Femur (tissue), 1 donor: ENCODE data around the gene TRIM32.

Experiments used
- DNase-seq: peaks from one replicate; pipeline ENCODE4 v3.0.0-alpha.2; 2017

The TRIM32 gene

GRCh38 chr9:116687074-116687753 is at the start of gene TRIM32:
TSS of gene TRIM32 (plus strand) at chr9:116687305. CDS start at chr9:116697743, 10,438 bp downstream.
- peak; percentile 96 for DNase-seq

GRCh38 chr9:116639251-116639741 is 47.8 kb upstream of the TRIM32 start:
- DNase-seq: no peak

GRCh38 chr9:116641292-116642059 is 45.6 kb upstream of the TRIM32 start:
- no peak for DNase-seq

DNA sequence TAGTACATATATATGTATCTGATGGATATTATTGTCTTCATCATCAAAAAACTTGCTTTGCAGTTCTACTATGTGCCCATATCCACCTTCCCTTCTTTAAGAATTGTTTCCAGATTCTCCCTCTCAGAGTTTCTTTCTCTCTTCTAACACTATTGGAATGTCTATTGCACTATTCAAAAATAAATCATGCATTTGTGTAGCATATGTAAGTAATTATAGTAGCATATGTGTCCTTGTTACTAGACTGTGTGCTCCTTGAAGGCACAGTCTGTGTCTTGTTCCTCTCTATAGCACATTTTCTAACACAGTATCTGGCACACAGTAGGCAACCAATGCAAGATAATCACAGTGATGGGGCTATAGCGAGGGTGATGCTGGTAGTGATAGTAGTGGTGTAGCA is 43.4 kb upstream of the TRIM32 start:
- no peak for DNase-seq

DNA sequence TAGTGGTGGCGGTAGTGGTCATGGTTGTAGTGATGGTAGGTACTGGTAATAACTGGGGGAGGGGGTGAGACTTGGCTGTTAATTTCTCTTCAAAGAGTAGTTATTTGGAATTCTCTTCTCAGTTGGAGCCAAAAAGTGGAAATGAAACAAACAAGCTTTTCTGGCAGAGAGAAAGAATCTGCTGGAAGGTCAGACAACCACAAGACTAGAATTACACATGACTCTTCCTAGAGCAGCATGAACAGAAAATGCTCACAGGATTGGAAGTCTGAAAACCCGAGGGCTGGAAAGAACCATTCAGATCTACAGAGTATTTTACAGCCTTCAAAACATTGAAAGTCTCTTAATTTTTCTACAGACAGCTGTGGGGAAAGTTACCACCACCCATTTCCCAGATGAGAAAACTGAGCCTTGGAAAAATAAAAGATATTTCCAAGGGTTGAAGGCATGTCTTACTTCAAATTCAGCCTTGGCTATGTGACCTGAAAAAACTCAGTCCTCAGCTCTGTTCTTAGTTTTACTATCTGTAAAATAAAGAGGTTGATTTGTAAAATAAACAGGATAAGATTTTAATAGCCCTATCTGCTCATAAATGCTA is 42.9 kb upstream of the TRIM32 start:
- no peak for DNase-seq

- no peak for DNase-seq
Measured at GRCh38 chr9:116646661-116647514, 40.2 kb upstream of the TRIM32 start.

- DNase-seq: no peak
Measured at GRCh38 chr9:116647515-116647809, 39.6 kb upstream of the TRIM32 start.

DNA sequence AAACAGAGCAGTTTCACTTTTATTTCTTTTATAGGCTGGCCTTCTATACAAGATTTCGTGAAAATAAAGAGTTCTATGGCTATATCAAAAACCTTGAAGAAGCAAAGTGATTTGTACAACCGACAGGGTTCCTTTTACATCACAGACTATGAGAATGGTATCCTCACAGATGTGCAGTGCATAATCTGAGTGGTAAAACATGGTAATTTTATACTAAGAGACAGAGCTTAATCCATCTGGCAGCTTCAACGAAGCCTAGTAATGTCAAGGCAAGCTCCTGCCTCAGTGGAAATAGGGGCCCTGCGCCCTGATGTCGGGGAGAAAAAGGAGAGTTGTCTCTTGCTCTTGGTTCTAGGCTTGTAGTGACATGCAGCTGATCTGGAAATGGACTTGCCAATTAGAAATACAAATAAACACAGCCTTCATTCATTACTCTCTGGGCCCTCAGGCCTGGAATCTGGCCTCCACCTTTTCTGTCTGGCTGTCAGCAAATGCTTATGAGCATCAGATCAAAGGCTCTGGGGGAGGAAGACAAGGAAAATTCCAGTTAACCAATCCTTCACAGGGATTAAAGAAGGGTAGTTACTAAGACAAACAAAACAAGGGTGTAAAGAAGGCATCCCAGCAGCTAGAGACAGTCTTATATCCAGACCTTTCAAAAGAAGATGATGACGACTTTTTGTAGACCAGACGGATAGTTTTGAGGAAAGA is 33.6 kb upstream of the TRIM32 start:
- DNase-seq: no peak

DNA sequence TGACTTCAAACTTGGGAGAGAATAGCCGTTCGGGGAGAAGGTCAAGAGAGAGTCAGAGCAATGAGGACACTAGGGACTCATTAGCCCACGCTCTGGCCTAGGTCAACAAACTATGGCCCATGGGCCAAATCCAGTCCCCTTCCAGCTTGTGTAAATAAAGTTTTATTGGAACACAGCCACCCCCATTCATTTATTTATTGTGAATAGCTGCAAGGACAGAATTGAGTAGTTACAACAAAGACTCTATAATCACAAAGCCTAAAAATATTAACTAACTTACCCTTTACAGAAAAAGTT is 33.1 kb upstream of the TRIM32 start:
- no peak for DNase-seq

DNA sequence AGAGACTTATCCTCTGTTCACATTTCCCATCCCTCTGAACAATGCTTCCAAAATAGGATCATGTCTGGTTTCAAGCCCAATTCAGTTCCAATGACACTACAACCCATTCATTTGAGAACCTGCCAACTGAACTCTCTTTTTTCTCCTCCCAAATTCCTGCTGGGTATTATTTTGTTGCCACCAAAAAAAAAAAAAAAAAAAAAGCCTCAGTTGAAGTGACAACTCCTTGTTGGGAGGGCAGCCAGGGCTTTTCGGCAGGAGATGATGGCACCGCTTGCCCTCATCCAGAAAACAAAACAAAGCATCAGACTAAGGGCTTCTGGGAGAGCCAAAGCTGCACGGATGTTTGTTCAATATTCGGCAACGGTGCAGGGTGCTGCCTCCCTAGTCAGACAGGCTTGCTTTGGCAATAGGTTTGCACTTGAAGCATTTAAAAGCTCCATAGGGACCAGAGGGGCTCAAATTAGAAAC is 30.6 kb upstream of the TRIM32 start:
- no peak for DNase-seq

GRCh38 chr9:116656977-116657376 is 30.1 kb upstream of the TRIM32 start:
- DNase-seq: no peak

DNA sequence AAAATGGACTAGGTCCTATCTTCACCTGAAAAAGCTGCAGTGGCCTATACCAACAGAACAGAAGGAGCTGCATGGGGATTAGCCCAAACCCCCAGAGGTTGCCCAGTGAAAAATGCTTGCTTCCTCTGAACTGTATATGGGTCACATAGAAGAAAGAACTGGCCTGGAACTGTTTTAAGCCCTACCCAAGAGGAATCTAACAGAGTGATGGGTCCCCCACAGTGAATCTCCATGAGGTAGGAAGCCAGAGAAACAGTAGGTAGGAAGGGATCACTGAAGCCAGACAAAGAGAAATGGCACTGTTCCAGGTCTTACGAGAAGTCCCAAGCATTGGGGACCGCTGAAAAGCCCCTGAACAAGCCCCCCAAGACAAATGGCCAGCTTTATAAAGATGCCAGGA is 28.8 kb upstream of the TRIM32 start:
- no peak for DNase-seq

DNA sequence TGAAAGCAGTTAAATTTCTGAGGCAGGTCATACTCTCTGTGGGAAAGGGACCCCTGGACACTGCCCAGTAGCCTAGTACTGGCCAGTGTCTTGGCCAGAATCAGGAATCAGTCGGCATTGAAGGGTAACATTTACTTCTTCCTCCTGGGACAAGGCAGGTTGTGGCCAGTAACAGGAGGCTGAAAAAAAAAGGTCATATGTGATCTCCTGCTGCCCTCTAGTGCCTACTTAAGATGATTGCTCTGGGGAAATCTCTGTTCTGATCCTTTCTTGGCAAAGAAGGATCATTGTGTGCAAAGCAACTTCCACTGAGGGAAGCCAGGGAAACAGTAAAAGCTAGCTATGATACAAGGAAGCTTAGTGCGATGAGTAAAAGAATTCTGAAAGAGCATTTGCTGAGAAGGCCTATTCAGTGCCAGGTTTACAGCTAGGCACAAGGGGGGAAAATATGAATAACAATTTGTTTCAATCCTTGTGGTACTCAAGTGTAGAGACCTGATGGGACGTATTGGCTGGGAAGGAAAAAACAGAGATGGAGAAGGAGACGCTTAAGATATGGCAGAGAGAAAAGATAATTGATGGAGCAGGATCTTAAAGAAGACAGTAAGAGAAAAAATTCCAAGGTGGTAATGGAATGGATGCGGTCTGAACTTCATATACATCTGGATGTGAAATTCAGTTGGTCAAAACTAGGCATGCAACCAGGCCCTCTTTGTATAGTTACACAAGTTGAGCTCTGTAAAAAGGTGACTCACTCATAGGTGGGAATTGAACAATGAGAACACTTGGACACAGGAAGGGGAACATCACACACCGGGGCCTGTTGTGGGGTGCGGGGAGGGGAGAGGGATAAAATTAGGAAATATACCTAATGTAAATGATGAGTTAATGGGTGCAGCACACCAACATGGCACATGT is 25.8 kb upstream of the TRIM32 start:
- peak; percentile 24 for DNase-seq

DNA sequence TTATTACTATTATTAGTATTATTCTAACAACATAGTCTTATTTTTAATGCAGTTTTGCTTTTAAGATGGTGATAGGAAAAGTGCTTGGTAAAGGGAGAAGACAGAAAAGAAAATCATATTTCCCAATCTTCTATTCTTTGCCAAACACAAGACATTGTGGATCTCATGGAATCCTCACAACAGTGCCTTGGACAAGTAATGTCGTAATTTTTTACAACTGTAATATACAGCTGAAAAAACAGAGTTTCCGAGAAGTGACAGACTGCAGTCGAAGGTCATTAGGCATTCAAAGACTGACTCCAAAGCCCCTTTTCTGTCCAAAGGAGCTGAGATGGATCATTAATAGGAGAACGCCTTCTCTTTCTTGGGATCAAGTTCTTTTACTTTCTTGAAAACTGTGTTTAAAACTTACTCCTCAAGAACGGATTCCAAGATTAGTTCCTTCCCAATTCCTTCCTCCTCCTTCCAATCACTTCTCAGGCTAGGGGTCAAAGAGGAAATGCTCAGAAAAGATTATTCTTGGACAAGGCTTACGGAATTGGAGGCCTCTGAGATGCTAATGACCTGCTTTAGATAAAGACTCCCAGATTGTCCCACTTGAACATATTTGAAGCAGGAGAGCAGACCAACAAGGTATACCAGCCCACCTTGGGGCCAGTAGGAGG is 24.3 kb upstream of the TRIM32 start:
- DNase-seq: no peak

GRCh38 chr9:116663581-116663980 is 23.5 kb upstream of the TRIM32 start:
- no peak for DNase-seq

DNA sequence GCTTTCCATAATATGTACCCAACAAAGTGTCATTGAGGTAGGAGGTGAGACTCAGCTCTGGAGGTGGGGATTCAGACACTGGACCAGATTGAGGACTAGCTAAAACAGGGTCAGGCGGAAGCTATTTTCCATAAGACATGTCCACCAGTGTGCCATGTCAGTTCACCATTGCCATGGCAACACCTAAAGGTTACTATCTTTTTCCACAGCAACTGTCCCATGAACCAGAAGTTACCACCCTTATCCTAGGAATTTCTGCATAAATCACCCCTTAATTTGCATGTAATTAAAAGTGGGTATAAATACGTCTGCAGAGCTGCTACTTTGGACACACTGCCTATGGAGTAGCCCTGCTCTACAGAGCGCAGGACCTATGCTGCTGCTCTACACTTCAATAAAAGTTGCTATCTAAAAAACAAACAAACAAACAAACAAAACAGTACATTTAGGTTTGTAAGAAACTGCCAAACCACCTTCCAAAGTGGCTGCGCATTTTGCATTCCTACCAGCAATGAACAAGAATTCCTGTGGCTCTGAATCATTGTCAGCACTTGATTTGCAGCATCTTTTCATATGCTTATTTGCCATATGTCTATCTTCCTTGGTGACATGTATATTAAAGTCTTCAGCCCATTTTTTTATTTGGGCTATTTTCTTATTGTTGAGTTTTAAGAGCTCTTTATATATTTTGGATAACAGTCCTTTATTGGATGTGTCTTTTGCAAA is 18.0 kb upstream of the TRIM32 start:
- DNase-seq: no peak

GRCh38 chr9:116671605-116672004 is 15.5 kb upstream of the TRIM32 start:
- DNase-seq: no peak

- no peak for DNase-seq
Measured at GRCh38 chr9:116673375-116673774, 13.7 kb upstream of the TRIM32 start.

GRCh38 chr9:116674210-116674980 is 12.7 kb upstream of the TRIM32 start:
- no peak for DNase-seq
